HG02798 (cell line): ENCODE results near the gene VPS33A.
"Not testable (repeated sequence)": the region's sequence is repeated elsewhere in the genome, so short reads cannot be mapped to it uniquely, and the experiment has no call there.

Experiments
- ATAC-seq: cut with Tn5 transposase; IDR thresholded peaks from one replicate; pipeline ENCODE4 v1.9.1; 2021; ENCODE audit warnings: mild to moderate bottlenecking; ENCODE audit not compliant: unreplicated experiment, poor library complexity

The VPS33A gene

GRCh38 chr12:122258939-122259338 lies 7.4 kb downstream of the VPS33A start:
- not testable (repeated sequence) for ATAC-seq

DNA sequence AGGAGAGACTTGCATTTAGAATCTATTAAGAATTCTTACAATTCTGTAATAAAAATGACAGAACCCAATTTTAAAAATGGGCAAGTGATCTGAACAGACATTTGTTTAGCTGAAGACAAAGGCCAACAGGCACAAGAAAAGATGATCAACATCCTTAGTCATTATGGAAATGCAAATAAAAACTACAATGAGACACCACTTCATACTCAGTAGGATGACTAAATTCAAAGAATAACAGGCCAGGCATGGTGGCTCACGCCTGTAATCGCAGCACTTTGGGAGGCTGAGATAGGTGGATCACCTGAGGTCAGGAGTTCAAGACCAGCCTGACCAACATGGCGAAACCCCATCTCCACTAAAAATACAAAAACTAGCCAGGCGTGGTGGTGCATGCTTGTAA lies 7.8 kb downstream of the VPS33A start:
- not testable (repeated sequence) for ATAC-seq

GRCh38 chr12:122250536-122250935 lies 15.8 kb downstream of the VPS33A start:
- ATAC-seq = no peak

DNA sequence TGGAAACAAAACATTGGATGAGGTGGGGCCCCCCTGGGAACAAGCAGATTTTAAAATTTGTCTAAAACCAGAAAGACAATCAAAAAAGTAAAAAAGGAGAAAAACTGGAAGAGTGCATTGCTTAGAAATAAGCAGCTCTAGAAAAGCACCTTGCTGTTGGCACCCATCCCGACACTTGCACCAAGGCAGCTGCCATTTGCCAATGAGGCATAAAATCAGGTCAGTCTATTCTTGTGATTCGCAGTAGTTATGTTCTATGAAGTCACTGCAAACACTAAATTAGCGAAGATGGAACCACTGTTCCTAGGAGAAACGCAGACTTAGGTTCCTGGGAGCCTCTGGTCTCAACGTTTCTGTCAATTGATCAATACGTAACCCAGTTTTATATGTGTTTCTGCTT lies 16.2 kb downstream of the VPS33A start:
- ATAC-seq = no peak

DNA sequence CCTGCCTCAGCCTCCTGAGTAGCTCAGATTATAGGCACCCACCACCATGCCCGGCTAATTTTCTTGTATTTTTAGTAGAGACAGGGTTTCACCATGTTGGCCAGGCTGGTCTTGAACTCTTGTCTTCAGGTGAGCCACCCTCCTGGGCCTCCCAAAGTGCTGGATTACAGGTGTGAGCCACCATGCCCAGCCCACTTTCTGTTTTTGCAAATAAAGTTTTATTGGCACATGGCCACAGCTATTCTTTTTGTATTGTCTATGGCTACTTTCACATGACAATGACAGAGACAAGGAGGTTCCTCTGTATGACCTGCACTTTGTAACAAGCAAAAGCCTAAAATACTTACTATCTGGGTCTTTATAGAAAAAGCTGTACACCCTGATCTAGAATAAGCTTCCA lies 20.7 kb downstream of the VPS33A start:
- ATAC-seq = no peak

- no peak for ATAC-seq
Measured at GRCh38 chr12:122244565-122245371, 21.5 kb downstream of the VPS33A start.

DNA sequence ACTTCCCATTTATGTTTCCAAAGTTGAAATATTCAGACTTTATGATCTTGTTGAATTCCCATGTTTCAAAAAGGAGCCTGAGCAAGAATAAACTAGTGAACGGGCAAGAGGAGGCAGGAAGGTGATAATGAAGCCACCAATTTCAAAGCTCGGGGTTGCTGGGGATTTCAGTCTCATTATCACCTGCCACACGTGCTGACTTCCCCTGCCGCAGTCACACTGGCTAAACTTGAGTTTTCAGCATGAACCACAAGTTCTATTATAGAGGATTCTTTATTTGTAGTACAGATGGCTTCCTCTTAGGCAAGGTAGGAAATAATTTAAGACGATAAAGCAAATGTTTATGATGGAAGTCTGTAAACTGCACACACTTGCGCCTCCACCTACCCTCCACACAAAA lies 22.3 kb downstream of the VPS33A start:
- ATAC-seq = no peak

DNA sequence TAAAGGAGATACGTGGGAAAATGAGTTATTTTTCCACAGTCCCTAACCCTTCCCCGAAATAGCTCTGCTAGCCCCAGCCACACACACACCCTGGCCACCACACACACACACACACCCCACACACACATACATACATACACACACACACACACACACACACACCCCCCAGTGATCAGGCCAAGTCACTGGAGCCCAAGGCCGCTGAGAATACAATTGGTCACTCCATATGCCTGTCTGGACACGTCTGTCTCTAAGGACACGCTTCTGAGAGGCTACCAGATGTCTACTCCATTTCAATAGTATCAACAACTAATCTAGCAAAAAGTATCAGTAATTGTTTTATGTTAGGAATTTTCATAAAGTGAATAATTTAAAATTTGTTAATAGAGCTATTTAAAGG lies 27.4 kb downstream of the VPS33A start:
- ATAC-seq = no peak

- ATAC-seq = no peak
Measured at GRCh38 chr12:122235741-122236140, 30.6 kb downstream of the VPS33A start.

DNA sequence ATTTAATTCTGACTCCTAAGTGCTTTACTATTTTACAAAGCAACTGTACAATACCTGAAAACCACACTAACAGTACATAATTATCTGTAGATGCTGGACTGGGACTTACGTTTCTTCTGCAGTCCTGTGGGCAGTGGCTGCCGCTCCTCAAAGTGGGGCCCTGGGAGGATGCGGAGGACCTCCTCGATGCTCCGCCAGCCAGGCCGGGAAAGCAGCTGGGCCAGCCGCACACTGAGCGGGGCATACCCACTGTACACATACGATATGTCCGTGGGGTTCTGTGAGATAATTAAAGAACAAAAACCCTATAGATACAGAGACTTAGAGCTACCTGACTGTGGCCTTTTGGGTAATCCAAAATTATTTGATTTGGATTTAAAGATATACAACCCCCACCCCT lies 33.6 kb downstream of the VPS33A start:
- ATAC-seq = no peak

- no peak for ATAC-seq
Measured at GRCh38 chr12:122230798-122231197, 35.5 kb downstream of the VPS33A start.

DNA sequence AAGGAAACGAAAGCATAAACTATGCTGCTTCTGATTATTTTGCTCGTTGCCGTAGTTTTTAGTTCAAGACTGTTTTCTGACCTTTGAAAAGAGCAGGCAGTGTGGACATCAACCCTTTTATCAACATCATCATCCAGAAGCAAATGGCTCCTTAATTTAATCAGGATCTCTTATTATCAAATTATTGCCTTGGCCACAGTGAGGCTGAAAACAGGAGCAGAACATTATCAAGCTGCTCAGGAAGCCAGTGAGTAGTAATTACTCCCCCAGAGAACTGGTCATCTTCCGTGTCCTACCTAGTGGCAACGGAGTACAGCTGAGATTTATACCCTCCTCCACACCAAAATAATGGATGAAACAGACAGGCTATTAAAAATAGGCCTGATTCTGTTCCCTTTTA lies 38.2 kb downstream of the VPS33A start:
- ATAC-seq = no peak

GRCh38 chr12:122227341-122227740 lies 39.0 kb downstream of the VPS33A start:
- ATAC-seq = no peak

DNA sequence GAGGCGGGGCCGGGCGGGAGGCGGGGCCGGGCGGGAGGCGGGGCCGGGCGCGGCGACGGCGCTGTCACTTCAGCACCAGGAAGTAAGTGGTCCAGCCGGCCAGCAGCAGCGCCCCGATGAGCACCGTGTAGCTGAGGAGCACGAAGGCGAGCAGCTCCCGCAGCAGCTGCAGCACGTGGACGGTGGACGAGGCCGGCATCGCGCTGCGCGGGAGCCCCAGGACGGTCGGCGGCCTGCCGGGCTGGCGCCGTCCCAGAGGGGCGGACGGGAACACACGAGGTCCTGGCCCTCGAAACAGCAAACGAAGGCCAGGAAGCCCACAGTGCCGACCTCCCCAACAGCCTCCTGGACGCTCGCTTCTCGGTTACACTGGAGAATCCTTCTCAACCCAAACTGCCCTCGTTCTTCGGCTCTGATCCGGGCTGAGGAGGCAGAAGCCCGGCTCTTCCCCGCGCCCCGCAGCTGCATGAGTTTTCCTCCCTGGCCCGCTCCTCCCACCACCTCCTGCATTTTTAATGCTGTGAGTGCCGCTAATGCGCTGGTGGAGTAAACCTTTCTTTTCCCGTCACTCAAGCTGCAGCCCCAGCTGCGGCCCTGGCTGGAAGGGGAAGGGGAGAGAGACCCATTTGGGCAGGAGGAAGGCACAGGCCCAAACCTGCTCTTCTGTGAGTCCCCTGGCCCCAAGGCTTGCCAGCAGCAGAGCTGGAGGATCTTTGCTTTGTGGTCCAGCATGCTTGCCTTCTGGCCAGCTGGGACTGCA lies 39.7 kb downstream of the VPS33A start:
- ATAC-seq = no peak

- ATAC-seq = peak; percentile 90
Measured at GRCh38 chr12:122225683-122226365, 40.5 kb downstream of the VPS33A start, which contains the start of gene DIABLO. DIABLO (minus strand) TSS chr12:122226052; CDS start chr12:122226014, 38 bp downstream.

GRCh38 chr12:122216445-122216844 lies 49.8 kb downstream of the VPS33A start:
- no peak for ATAC-seq

DNA sequence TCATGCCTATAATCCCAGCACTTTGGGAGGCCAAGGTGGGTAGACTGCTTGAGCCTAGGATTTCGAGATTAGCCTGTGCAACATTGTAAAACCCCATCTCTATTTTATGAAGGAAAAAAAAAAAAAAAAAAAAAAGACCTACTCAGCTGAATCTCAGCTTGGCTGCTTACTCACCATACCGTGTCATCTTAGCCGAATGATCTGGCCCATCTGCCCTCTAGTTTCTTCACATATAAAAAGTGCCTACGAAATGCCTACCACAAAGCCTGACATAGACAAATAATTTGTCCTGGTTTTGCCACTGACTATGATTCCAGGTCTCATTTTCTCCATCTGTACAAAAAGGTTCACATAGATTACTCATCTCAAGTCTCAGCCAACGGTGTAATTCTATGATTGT lies 50.5 kb downstream of the VPS33A start:
- ATAC-seq = no peak

GRCh38 chr12:122208073-122208820 lies 58.0 kb downstream of the VPS33A start:
- ATAC-seq = no peak

DNA sequence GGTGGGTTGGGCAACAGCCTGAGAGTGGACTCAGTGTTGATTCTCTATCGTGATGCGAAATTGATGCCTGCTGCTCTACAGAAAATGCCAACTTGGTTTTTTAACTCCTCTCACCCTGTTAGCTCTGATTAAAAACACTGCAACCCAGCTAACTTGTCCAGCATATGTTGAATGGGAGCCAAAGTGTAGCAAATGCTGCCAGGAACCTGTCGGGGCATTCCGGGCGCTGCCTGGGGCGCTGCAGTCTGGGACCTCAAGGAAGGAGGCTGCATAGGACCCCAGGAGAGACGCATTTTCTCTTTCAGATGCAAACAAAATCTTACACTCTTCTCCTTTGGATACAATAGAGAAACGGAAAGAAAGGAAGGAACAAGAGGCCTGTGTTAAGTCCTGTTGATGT lies 58.9 kb downstream of the VPS33A start:
- no peak for ATAC-seq

GRCh38 chr12:122206976-122207375 lies 59.3 kb downstream of the VPS33A start:
- ATAC-seq = no peak
